Stimulated activated naive B cell treated with anti-CD40 and anti-IgM and Interleukin-4, amounts not matched to agents 10 μg/mL and 1 μg/mL and 100 μg/mL, for 72 hours (primary cell): ENCODE data around the gene SLC29A4.

Experiments used
- ATAC-seq, 2 donors: fragments of 150-1000 bp; cut with Tn5 transposase; replicated peaks; 2 replicates each; pipeline ENCODE4 v1.10.0; 2021; ENCODE audit warnings: moderate library complexity in 1 of 2
- DNase-seq: peaks from one replicate; pipeline ENCODE4 v3.0.0; 2021
- H3K27ac Mint-ChIP-seq: one replicate; pipeline ENCODE4 v1.8.0; 2022; ENCODE audit warnings: mild to moderate bottlenecking, mixed read lengths
- H3K27me3 Mint-ChIP-seq, 2 donors: one replicate each; pipeline ENCODE4 v1.8.0; 2022; ENCODE audit warnings: mixed read lengths in 2 of 2
- H3K36me3 Mint-ChIP-seq, 2 donors: one replicate each; pipeline ENCODE4 v1.8.0; 2022; ENCODE audit warnings: mixed read lengths in 2 of 2, mild to moderate bottlenecking in 1 of 2
- H3K4me1 Mint-ChIP-seq, 2 donors: one replicate each; pipeline ENCODE4 v1.8.0; 2022; ENCODE audit warnings: mixed read lengths in 2 of 2, mild to moderate bottlenecking in 1 of 2
- H3K4me3 Mint-ChIP-seq, 2 donors: one replicate each; pipeline ENCODE4 v1.8.0; 2022; ENCODE audit warnings: mild to moderate bottlenecking in 2 of 2, mixed read lengths in 2 of 2, moderate library complexity in 1 of 2
- H3K9me3 Mint-ChIP-seq, 2 donors: one replicate each; pipeline ENCODE4 v1.8.0; 2022; ENCODE audit warnings: mixed read lengths in 2 of 2, mild to moderate bottlenecking in 1 of 2

Gene SLC29A4

GRCh38 chr7:5342631-5343030, 59.9 kb downstream of the SLC29A4 start:
- H3K27ac Mint-ChIP-seq = no peak overlapping the region
- H3K9me3 Mint-ChIP-seq = peaks cover 15 to 16% of the 10 kb centered on the region in 2 donors
- no peaks in the 10 kb centered on the region for H3K27me3 Mint-ChIP-seq
- H3K4me3 Mint-ChIP-seq = no peak overlapping the region
- H3K4me1 Mint-ChIP-seq = no peaks in the 10 kb centered on the region
- ATAC-seq (no peak), DNase-seq (no peak)
- peaks cover 73 to 84% of the 10 kb centered on the region in 2 donors for H3K36me3 Mint-ChIP-seq

- Mint-ChIP-seq H3K4me1 (no peaks in the 10 kb centered on the region), H3K27me3 (no peaks in the 10 kb centered on the region), H3K4me3 (no peak overlapping the region), H3K27ac (no peak overlapping the region), H3K36me3 (peaks cover 71 to 81% of the 10 kb centered on the region in 2 donors), H3K9me3 (peaks cover 15 to 16% of the 10 kb centered on the region in 2 donors)
- ATAC-seq (no peak), DNase-seq (no peak)
Observed at GRCh38 chr7:5343884-5344283, 61.1 kb downstream of the SLC29A4 start.

- H3K4me3 Mint-ChIP-seq = no peak overlapping the region
- no peak overlapping the region for H3K27ac Mint-ChIP-seq
- H3K9me3 Mint-ChIP-seq = peaks cover 15 to 16% of the 10 kb centered on the region in 2 donors
- DNase-seq (no peak), ATAC-seq (no peak)
- H3K4me1 Mint-ChIP-seq = no peaks in the 10 kb centered on the region
- H3K36me3 Mint-ChIP-seq = peaks cover 69 to 78% of the 10 kb centered on the region in 2 donors
- H3K27me3 Mint-ChIP-seq = no peaks in the 10 kb centered on the region
Observed at GRCh38 chr7:5344342-5344741, 61.6 kb downstream of the SLC29A4 start.

- ATAC-seq (no peak), DNase-seq (no peak)
- no peak overlapping the region for H3K4me3 Mint-ChIP-seq
- H3K27ac Mint-ChIP-seq = no peak overlapping the region
- H3K9me3 Mint-ChIP-seq = peaks cover 15 to 16% of the 10 kb centered on the region in 2 donors
- no peaks in the 10 kb centered on the region for H3K4me1 Mint-ChIP-seq
- H3K36me3 Mint-ChIP-seq = peaks cover 64 to 72% of the 10 kb centered on the region in 2 donors
- no peaks in the 10 kb centered on the region for H3K27me3 Mint-ChIP-seq
Observed at GRCh38 chr7:5345171-5345570, 62.4 kb downstream of the SLC29A4 start.

- no peaks in the 10 kb centered on the region for H3K27me3 Mint-ChIP-seq
- no peak overlapping the region for H3K4me3 Mint-ChIP-seq
- peaks cover 61 to 69% of the 10 kb centered on the region in 2 donors for H3K36me3 Mint-ChIP-seq
- H3K4me1 Mint-ChIP-seq = no peaks in the 10 kb centered on the region
- peaks cover 15 to 16% of the 10 kb centered on the region in 2 donors for H3K9me3 Mint-ChIP-seq
- no peak for DNase-seq
- ATAC-seq = no peak
- peak overlapping the region; percentile 78 for H3K27ac Mint-ChIP-seq
Observed at GRCh38 chr7:5345671-5346070, 62.9 kb downstream of the SLC29A4 start.

- Mint-ChIP-seq H3K4me1 (peaks cover 0 to 2% of the 10 kb centered on the region in 2 donors), H3K27ac (no peak overlapping the region), H3K4me3 (no peak overlapping the region), H3K9me3 (peaks cover 12 to 13% of the 10 kb centered on the region in 2 donors), H3K27me3 (no peaks in the 10 kb centered on the region), H3K36me3 (peaks cover 52 to 60% of the 10 kb centered on the region in 2 donors)
- DNase-seq = no peak
- no peak for ATAC-seq
Observed at GRCh38 chr7:5348134-5349004, 65.6 kb downstream of the SLC29A4 start.

- no peak overlapping the region for H3K4me3 Mint-ChIP-seq
- peaks cover under 1 to 2% of the 10 kb centered on the region in 2 donors for H3K4me1 Mint-ChIP-seq
- H3K9me3 Mint-ChIP-seq = peaks cover 8% of the 10 kb centered on the region in 2 donors
- peaks cover 51 to 59% of the 10 kb centered on the region in 2 donors for H3K36me3 Mint-ChIP-seq
- H3K27me3 Mint-ChIP-seq = no peaks in the 10 kb centered on the region
- ATAC-seq (no peak), DNase-seq (no peak)
- no peak overlapping the region for H3K27ac Mint-ChIP-seq
Observed at GRCh38 chr7:5349005-5349380, 66.2 kb downstream of the SLC29A4 start.

- Mint-ChIP-seq H3K27me3 (no peaks in the 10 kb centered on the region), H3K4me1 (peaks cover 7% of the 10 kb centered on the region in 2 donors), H3K9me3 (peaks cover 2 to 5% of the 10 kb centered on the region in 2 donors), H3K27ac (peak overlapping the region; percentile 37), H3K4me3 (no peak overlapping the region), H3K36me3 (peaks cover 50 to 59% of the 10 kb centered on the region in 2 donors)
- no peak for DNase-seq
- ATAC-seq = no peak
Observed at GRCh38 chr7:5349437-5350173, 66.9 kb downstream of the SLC29A4 start.

- ATAC-seq = no peak
- Mint-ChIP-seq H3K9me3 (peaks cover 0 to 2% of the 10 kb centered on the region in 2 donors), H3K27me3 (no peaks in the 10 kb centered on the region), H3K36me3 (peaks cover 50 to 59% of the 10 kb centered on the region in 2 donors), H3K4me1 (peaks cover 11 to 12% of the 10 kb centered on the region in 2 donors), H3K27ac (no peak overlapping the region), H3K4me3 (no peak overlapping the region)
- no peak for DNase-seq
Observed at GRCh38 chr7:5350174-5350463, 67.4 kb downstream of the SLC29A4 start.

GRCh38 chr7:5350600-5351385, 68.0 kb downstream of the SLC29A4 start:
- no peaks in the 10 kb centered on the region for H3K9me3 Mint-ChIP-seq
- no peak overlapping the region for H3K4me3 Mint-ChIP-seq
- H3K27ac Mint-ChIP-seq = no peak overlapping the region
- no peaks in the 10 kb centered on the region for H3K27me3 Mint-ChIP-seq
- ATAC-seq = no peak
- peaks cover 52 to 59% of the 10 kb centered on the region in 2 donors for H3K36me3 Mint-ChIP-seq
- peaks cover 12 to 17% of the 10 kb centered on the region in 2 donors for H3K4me1 Mint-ChIP-seq
- DNase-seq = no peak

GRCh38 chr7:5351507-5352265, 68.9 kb downstream of the SLC29A4 start:
- no peak overlapping the region for H3K27ac Mint-ChIP-seq
- no peaks in the 10 kb centered on the region for H3K9me3 Mint-ChIP-seq
- no peaks in the 10 kb centered on the region for H3K27me3 Mint-ChIP-seq
- ATAC-seq (no peak), DNase-seq (no peak)
- peaks cover 52 to 63% of the 10 kb centered on the region in 2 donors for H3K36me3 Mint-ChIP-seq
- peaks cover 14 to 17% of the 10 kb centered on the region in 2 donors for H3K4me1 Mint-ChIP-seq
- H3K4me3 Mint-ChIP-seq = no peak overlapping the region

- H3K27me3 Mint-ChIP-seq = no peaks in the 10 kb centered on the region
- H3K4me3 Mint-ChIP-seq = no peak overlapping the region
- ATAC-seq = no peak
- H3K36me3 Mint-ChIP-seq = peaks cover 55 to 71% of the 10 kb centered on the region in 2 donors
- no peak for DNase-seq
- no peaks in the 10 kb centered on the region for H3K9me3 Mint-ChIP-seq
- peaks cover 14 to 17% of the 10 kb centered on the region in 2 donors for H3K4me1 Mint-ChIP-seq
- no peak overlapping the region for H3K27ac Mint-ChIP-seq
Observed at GRCh38 chr7:5352440-5353010, 69.8 kb downstream of the SLC29A4 start.

- Mint-ChIP-seq H3K4me3 (no peak overlapping the region), H3K9me3 (no peaks in the 10 kb centered on the region), H3K4me1 (peaks cover 14 to 17% of the 10 kb centered on the region in 2 donors), H3K27ac (peak overlapping the region; percentile 79), H3K27me3 (no peaks in the 10 kb centered on the region), H3K36me3 (peaks cover 54 to 76% of the 10 kb centered on the region in 2 donors)
- no peak for DNase-seq
- ATAC-seq = peak in 1 of 2 donors; percentile 27
Observed at GRCh38 chr7:5354460-5355232, 71.9 kb downstream of the SLC29A4 start.
